ENCODE results near the gene GATA2. TPM values are rescaled to one million over a fixed set of nuclear protein-coding genes. Genes with fewer than 3 reads are reported as not detected.
A peak's percentile ranks its signal among the peaks of the same experiment; 100 is the strongest.

Gene GATA2
- total RNA-seq, 6 donors from 2014 or later: 17.8 to 97.0 (median 63.0) TPM

DNA sequence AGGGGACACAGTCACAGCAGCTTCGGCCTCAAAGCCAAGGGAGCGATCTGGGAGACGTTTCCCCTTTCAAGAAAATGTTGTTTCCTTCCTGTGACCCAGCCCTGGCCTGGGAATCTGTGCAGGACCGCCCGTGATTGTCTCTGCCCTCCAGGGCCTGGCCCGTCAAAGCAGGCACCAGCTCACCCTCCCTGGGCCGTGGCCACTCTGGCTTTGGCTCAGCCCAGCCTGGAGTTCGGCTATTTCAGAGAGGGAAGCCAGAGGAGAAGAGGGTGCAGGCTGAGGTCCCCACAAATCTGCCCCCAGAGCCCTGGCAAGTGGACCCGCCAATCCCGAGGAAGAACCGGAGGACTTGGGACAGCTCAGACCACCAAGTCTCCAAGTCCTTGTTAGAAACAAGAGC lies 12.7 kb downstream of the GATA2 start:
- peak overlapping the region in 3 of 4 donors; percentile 89 to 94 (median 90) for H3K27ac ChIP-seq
- H3K9me3 ChIP-seq: no peaks in the 10 kb centered on the region
- peaks cover 0 to 37% (median 0%) of the 10 kb centered on the region in 4 donors for H3K36me3 ChIP-seq
- no peak for TF ChIP-seq EP300 (IDR thresholded peaks at IDR 0.05)
- peak; percentile 11 to 43 for TF ChIP-seq POLR2AphosphoS5 (IDR thresholded peaks at IDR 0.05)
- no peak for ATAC-seq (ENCODE audit: low FRiP score in 2 of 2)
- peak in 1 of 2 donors; percentile 52 for DNase-seq
- H3K4me1 ChIP-seq: peaks cover 18 to 33% (median 26%) of the 10 kb centered on the region in 4 donors
- 41 to 61% methylated on average over 9 to 11 of the region's 11 CpGs for WGBS, 2 donors
- peaks cover 0 to 40% (median 18%) of the 10 kb centered on the region in 4 donors for H3K27me3 ChIP-seq
- peak overlapping the region in 1 of 4 donors; percentile 69 for H3K4me3 ChIP-seq

DNA sequence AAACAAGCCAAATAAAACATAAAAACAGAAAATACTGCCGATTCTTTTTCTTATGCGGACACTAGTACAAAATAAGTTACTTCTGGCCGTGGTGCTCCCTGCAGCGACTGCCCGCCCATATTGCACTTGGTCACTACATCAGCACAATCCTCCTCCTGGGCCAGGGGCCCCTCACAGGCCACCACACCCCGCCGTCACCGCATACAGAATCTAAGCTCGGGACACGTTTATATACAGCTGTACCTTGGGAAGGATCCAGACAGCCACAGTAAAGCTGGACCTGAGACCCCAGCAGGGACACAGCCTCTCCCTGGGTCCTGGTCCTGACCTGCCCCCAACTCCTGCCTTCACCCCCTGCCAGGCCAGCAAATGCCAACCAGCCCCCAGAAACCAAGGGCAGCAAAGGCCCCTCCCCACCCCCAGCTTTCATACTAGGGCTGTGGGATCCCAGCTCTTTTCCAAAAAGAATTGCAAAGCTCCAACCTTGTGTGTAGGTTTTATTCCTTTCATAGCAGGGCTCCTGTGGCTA lies 13.4 kb downstream of the GATA2 start:
- Histone ChIP-seq H3K9me3 (no peaks in the 10 kb centered on the region), H3K36me3 (peaks cover 0 to 33% (median 0%) of the 10 kb centered on the region in 4 donors), H3K4me1 (peaks cover 18 to 33% (median 26%) of the 10 kb centered on the region in 4 donors), H3K4me3 (peak overlapping the region in 1 of 4 donors; percentile 6), H3K27ac (peak overlapping the region in 2 of 4 donors; percentile 42 to 89), H3K27me3 (peaks cover 0 to 33% (median 16%) of the 10 kb centered on the region in 4 donors)
- no peak for TF ChIP-seq POLR2AphosphoS5 (IDR thresholded peaks at IDR 0.05)
- TF ChIP-seq, protein P1, sequence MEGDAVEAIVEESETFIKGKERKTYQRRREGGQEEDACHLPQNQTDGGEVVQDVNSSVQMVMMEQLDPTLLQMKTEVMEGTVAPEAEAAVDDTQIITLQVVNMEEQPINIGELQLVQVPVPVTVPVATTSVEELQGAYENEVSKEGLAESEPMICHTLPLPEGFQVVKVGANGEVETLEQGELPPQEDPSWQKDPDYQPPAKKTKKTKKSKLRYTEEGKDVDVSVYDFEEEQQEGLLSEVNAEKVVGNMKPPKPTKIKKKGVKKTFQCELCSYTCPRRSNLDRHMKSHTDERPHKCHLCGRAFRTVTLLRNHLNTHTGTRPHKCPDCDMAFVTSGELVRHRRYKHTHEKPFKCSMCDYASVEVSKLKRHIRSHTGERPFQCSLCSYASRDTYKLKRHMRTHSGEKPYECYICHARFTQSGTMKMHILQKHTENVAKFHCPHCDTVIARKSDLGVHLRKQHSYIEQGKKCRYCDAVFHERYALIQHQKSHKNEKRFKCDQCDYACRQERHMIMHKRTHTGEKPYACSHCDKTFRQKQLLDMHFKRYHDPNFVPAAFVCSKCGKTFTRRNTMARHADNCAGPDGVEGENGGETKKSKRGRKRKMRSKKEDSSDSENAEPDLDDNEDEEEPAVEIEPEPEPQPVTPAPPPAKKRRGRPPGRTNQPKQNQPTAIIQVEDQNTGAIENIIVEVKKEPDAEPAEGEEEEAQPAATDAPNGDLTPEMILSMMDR (IDR thresholded peaks at IDR 0.05): no peak
- TF ChIP-seq EP300 (IDR thresholded peaks at IDR 0.05): no peak
- no peak for DNase-seq
- 74 to 82% methylated on average over 8 to 10 of the region's 10 CpGs for WGBS, 2 donors
- ATAC-seq (ENCODE audit: low FRiP score in 2 of 2): no peak

DNA sequence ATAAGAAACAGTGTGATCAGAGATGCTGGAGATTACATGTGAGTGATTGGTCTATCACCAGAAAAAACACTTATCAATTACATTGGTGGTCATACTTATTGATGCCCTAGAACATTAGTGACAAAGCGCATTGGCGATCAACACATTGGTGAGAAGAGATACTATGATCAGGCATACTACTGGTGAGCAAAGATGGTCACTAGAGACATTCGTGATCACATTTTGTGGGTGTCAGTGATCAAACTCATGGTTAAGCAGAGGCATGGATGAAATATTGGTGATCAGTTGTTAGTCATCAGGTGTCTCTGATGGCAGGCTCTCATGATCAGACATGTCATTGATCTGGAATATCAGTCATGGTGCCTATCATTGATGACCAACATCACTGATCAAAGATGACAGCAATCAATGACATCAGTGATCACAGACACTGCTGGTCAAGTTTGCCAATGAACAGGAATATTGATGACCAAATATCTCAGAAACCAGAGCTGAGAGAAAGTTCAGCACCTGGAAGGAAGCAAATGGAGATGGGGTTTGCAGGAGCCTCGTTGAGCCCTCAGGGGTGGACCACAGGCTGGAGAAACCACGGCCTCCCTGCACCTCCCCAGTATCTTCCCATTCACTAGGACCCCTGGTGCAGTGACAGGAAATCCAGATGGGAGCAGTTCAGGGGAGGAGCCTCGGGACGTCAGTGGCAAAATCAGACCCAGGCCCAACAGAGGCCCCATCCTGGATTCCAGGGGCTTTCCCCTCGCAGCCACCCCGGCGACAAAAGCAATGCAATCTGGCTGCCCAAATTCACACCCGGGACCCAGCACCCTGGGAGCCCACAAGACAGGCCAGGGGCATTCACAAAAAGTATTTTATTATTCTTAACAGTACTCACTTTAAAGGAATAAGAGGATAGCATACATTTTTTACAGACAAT lies 14.2 kb downstream of the GATA2 start:
- Histone ChIP-seq H3K4me1 (peaks cover 17 to 31% (median 26%) of the 10 kb centered on the region in 4 donors), H3K9me3 (no peaks in the 10 kb centered on the region), H3K4me3 (no peak overlapping the region), H3K27ac (no peak overlapping the region), H3K27me3 (peaks cover 0 to 26% (median 10%) of the 10 kb centered on the region in 4 donors), H3K36me3 (peaks cover 0 to 26% (median 0%) of the 10 kb centered on the region in 4 donors)
- TF ChIP-seq, protein P1 (IDR thresholded peaks at IDR 0.05): no peak
- TF ChIP-seq EP300 (IDR thresholded peaks at IDR 0.05) (no peak), POLR2A (IDR thresholded peaks at IDR 0.05) (no peak), POLR2AphosphoS5 (IDR thresholded peaks at IDR 0.05) (no peak)
- WGBS, 2 donors: 67 to 72% methylated on average over 9 to 11 of the region's 11 CpGs
- ATAC-seq (ENCODE audit: low FRiP score in 2 of 2): no peak
- DNase-seq: no peak

DNA sequence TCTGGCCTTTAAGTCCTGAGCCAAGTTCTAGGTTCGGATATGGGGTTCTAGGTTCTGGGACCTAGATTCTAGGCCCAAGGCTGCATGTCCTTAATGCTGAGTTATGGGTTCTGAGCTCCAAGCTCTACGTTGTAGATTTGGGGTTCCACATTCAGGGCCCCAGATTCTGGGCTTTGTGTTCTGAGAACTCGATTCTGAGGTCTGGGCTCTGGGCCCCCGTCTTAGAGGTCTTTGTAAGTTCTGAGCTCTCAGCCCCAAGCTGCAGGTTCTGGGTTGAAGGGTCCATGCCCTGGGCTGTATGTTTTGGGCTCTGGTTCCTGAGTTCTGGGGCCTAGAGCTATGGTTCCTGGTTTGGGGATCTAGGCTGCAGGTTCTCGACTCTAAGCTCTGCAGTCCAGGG lies 16.3 kb downstream of the GATA2 start:
- DNase-seq (no peak), ATAC-seq (ENCODE audit: low FRiP score in 2 of 2) (no peak)
- WGBS, 2 donors: 74 to 76% methylated on average over 3 to 5 of the region's 5 CpGs
- Histone ChIP-seq H3K4me1 (peaks cover 6 to 14% (median 10%) of the 10 kb centered on the region in 4 donors), H3K4me3 (no peak overlapping the region), H3K27me3 (peaks cover 0 to 6% (median 2%) of the 10 kb centered on the region in 4 donors), H3K9me3 (no peaks in the 10 kb centered on the region), H3K36me3 (peaks cover 0 to 16% (median 0%) of the 10 kb centered on the region in 4 donors), H3K27ac (no peak overlapping the region)
- TF ChIP-seq, protein P1 (IDR thresholded peaks at IDR 0.05): no peak
- no peak for TF ChIP-seq EP300 (IDR thresholded peaks at IDR 0.05)
- TF ChIP-seq POLR2AphosphoS5 (IDR thresholded peaks at IDR 0.05): no peak
- TF ChIP-seq POLR2A (IDR thresholded peaks at IDR 0.05): no peak

DNA sequence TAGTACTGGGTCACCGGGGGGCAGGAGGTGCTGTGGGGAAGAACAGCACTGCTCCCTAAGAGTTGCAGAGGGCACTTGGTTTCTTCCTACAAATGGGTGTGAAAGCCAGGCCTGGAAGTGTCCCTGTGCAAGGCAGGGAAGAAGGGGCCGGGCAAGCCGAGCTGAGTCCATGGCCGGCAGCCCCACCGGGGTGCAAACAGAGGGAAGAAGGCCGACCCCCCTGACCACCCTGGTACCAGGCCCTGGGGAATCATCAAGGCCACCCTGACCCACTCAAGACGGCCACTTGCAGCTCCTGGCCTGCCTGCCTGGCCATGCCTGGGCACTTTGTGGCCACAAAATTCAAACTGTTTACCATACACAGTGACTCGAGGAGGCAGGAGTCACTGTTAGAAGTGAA lies 17.6 kb downstream of the GATA2 start:
- Histone ChIP-seq H3K27me3 (no peaks in the 10 kb centered on the region), H3K9me3 (no peaks in the 10 kb centered on the region), H3K4me1 (peaks cover 0 to 3% (median 1%) of the 10 kb centered on the region in 4 donors), H3K4me3 (no peak overlapping the region), H3K27ac (no peak overlapping the region), H3K36me3 (peaks cover 0 to 8% (median 0%) of the 10 kb centered on the region in 4 donors)
- TF ChIP-seq, protein P1 (IDR thresholded peaks at IDR 0.05): no peak
- TF ChIP-seq EP300 (IDR thresholded peaks at IDR 0.05) (no peak), POLR2AphosphoS5 (IDR thresholded peaks at IDR 0.05) (no peak), POLR2A (IDR thresholded peaks at IDR 0.05) (no peak)
- 84 to 93% methylated on average over 8 of the region's 8 CpGs for WGBS, 2 donors
- no peak for ATAC-seq (ENCODE audit: low FRiP score in 2 of 2)
- DNase-seq: no peak
